Measurements from ENCODE around the gene NT5C.
"Not testable (repeated sequence)": the region's sequence is repeated elsewhere in the genome, so short reads cannot be mapped to it uniquely, and the experiment has no call there.

NT5C gene

GRCh38 chr17:75131278-75132017 lies at the start of gene NT5C:
NT5C (minus strand) TSS chr17:75131742; CDS start chr17:75131707, 35 bp downstream.
- H3K9me3 ChIP-seq (ENCODE audit: insufficient read depth, low read length): no peaks in the 10 kb centered on the region
- H3K4me3 ChIP-seq (ENCODE audit: insufficient read length, low read depth): peak within 1 kb of the TSS; percentile 76
- H3K9ac ChIP-seq (ENCODE audit: insufficient read length, low read depth): peak within 1 kb of the TSS; percentile 92
- peaks cover 48% of the 10 kb centered on the region for H3K36me3 ChIP-seq (ENCODE audit: insufficient read depth, insufficient read length, low read length)
- DNase-seq (ENCODE audit: low read depth, low spot score): peak; percentile 69
- no peaks in the 10 kb centered on the region for H3K27me3 ChIP-seq (ENCODE audit: insufficient read depth, insufficient read length)
- TF ChIP-seq SUZ12 (IDR thresholded peaks at IDR 0.05; ENCODE audit: extremely low read depth, insufficient read depth, insufficient read length) (no peak), YY1 (IDR thresholded peaks at IDR 0.05; ENCODE audit: insufficient read depth, insufficient read length) (no peak), ZNF274 (IDR thresholded peaks at IDR 0.05; ENCODE audit: low read depth, low read length) (no peak)
- H3K4me1 ChIP-seq (ENCODE audit: insufficient read depth, insufficient read length): peaks cover 12% of the 10 kb centered on the region

GRCh38 chr17:75181110-75181509 lies 49.6 kb upstream of the NT5C start:
- Histone ChIP-seq H3K27me3 (ENCODE audit: insufficient read depth, insufficient read length) (no peaks in the 10 kb centered on the region), H3K4me3 (ENCODE audit: insufficient read length, low read depth) (peak overlapping the region; percentile 98), H3K9me3 (ENCODE audit: insufficient read depth, low read length) (no peaks in the 10 kb centered on the region), H3K4me1 (ENCODE audit: insufficient read depth, insufficient read length) (peaks cover 2% of the 10 kb centered on the region), H3K36me3 (ENCODE audit: insufficient read depth, insufficient read length, low read length) (peaks cover 47% of the 10 kb centered on the region), H3K9ac (ENCODE audit: insufficient read length, low read depth) (peak overlapping the region; percentile 99)
- no peak for DNase-seq (ENCODE audit: low read depth, low spot score)
- TF ChIP-seq SUZ12 (IDR thresholded peaks at IDR 0.05; ENCODE audit: extremely low read depth, insufficient read depth, insufficient read length) (no peak), ZNF274 (IDR thresholded peaks at IDR 0.05; ENCODE audit: low read depth, low read length) (no peak), YY1 (IDR thresholded peaks at IDR 0.05; ENCODE audit: insufficient read depth, insufficient read length) (no peak)

GRCh38 chr17:75178453-75178852 lies 46.9 kb upstream of the NT5C start:
- Histone ChIP-seq H3K9me3 (ENCODE audit: insufficient read depth, low read length) (no peaks in the 10 kb centered on the region), H3K27me3 (ENCODE audit: insufficient read depth, insufficient read length) (no peaks in the 10 kb centered on the region), H3K9ac (ENCODE audit: insufficient read length, low read depth) (no peak overlapping the region), H3K36me3 (ENCODE audit: insufficient read depth, insufficient read length, low read length) (peaks cover 74% of the 10 kb centered on the region), H3K4me1 (ENCODE audit: insufficient read depth, insufficient read length) (peaks cover 3% of the 10 kb centered on the region), H3K4me3 (ENCODE audit: insufficient read length, low read depth) (no peak overlapping the region)
- TF ChIP-seq SUZ12 (IDR thresholded peaks at IDR 0.05; ENCODE audit: extremely low read depth, insufficient read depth, insufficient read length) (no peak), ZNF274 (IDR thresholded peaks at IDR 0.05; ENCODE audit: low read depth, low read length) (no peak), YY1 (IDR thresholded peaks at IDR 0.05; ENCODE audit: insufficient read depth, insufficient read length) (no peak)
- DNase-seq (ENCODE audit: low read depth, low spot score): no peak

- Histone ChIP-seq H3K36me3 (ENCODE audit: insufficient read depth, insufficient read length, low read length) (peaks cover 91% of the 10 kb centered on the region), H3K4me3 (ENCODE audit: insufficient read length, low read depth) (no peak overlapping the region), H3K9me3 (ENCODE audit: insufficient read depth, low read length) (no peaks in the 10 kb centered on the region), H3K27me3 (ENCODE audit: insufficient read depth, insufficient read length) (no peaks in the 10 kb centered on the region), H3K4me1 (ENCODE audit: insufficient read depth, insufficient read length) (peaks cover 3% of the 10 kb centered on the region), H3K9ac (ENCODE audit: insufficient read length, low read depth) (no peak overlapping the region)
- TF ChIP-seq ZNF274 (IDR thresholded peaks at IDR 0.05; ENCODE audit: low read depth, low read length): no peak
- TF ChIP-seq YY1 (IDR thresholded peaks at IDR 0.05; ENCODE audit: insufficient read depth, insufficient read length): no peak
- no peak for TF ChIP-seq SUZ12 (IDR thresholded peaks at IDR 0.05; ENCODE audit: extremely low read depth, insufficient read depth, insufficient read length)
- DNase-seq (ENCODE audit: low read depth, low spot score): no peak
Measured at GRCh38 chr17:75176625-75177024, 45.1 kb upstream of the NT5C start.

GRCh38 chr17:75174996-75175395 lies 43.5 kb upstream of the NT5C start:
- no peak overlapping the region for H3K9ac ChIP-seq (ENCODE audit: insufficient read length, low read depth)
- H3K9me3 ChIP-seq (ENCODE audit: insufficient read depth, low read length): no peaks in the 10 kb centered on the region
- DNase-seq (ENCODE audit: low read depth, low spot score): no peak
- no peak overlapping the region for H3K4me3 ChIP-seq (ENCODE audit: insufficient read length, low read depth)
- H3K4me1 ChIP-seq (ENCODE audit: insufficient read depth, insufficient read length): peaks cover 3% of the 10 kb centered on the region
- H3K36me3 ChIP-seq (ENCODE audit: insufficient read depth, insufficient read length, low read length): peaks cover 96% of the 10 kb centered on the region
- no peak for TF ChIP-seq ZNF274 (IDR thresholded peaks at IDR 0.05; ENCODE audit: low read depth, low read length)
- no peak for TF ChIP-seq SUZ12 (IDR thresholded peaks at IDR 0.05; ENCODE audit: extremely low read depth, insufficient read depth, insufficient read length)
- TF ChIP-seq YY1 (IDR thresholded peaks at IDR 0.05; ENCODE audit: insufficient read depth, insufficient read length): no peak
- no peaks in the 10 kb centered on the region for H3K27me3 ChIP-seq (ENCODE audit: insufficient read depth, insufficient read length)

- DNase-seq (ENCODE audit: low read depth, low spot score): no peak
- Histone ChIP-seq H3K4me3 (ENCODE audit: insufficient read length, low read depth) (no peak overlapping the region), H3K9ac (ENCODE audit: insufficient read length, low read depth) (no peak overlapping the region), H3K27me3 (ENCODE audit: insufficient read depth, insufficient read length) (no peaks in the 10 kb centered on the region), H3K9me3 (ENCODE audit: insufficient read depth, low read length) (no peaks in the 10 kb centered on the region), H3K4me1 (ENCODE audit: insufficient read depth, insufficient read length) (peaks cover 2% of the 10 kb centered on the region), H3K36me3 (ENCODE audit: insufficient read depth, insufficient read length, low read length) (peaks cover 90% of the 10 kb centered on the region)
- TF ChIP-seq YY1 (IDR thresholded peaks at IDR 0.05; ENCODE audit: insufficient read depth, insufficient read length) (no peak), ZNF274 (IDR thresholded peaks at IDR 0.05; ENCODE audit: low read depth, low read length) (no peak), SUZ12 (IDR thresholded peaks at IDR 0.05; ENCODE audit: extremely low read depth, insufficient read depth, insufficient read length) (no peak)
Measured at GRCh38 chr17:75173526-75173925, 42.0 kb upstream of the NT5C start.

GRCh38 chr17:75168998-75169397 lies 37.5 kb upstream of the NT5C start:
- Histone ChIP-seq H3K4me1 (ENCODE audit: insufficient read depth, insufficient read length) (no peaks in the 10 kb centered on the region), H3K27me3 (ENCODE audit: insufficient read depth, insufficient read length) (no peaks in the 10 kb centered on the region), H3K9ac (ENCODE audit: insufficient read length, low read depth) (no peak overlapping the region), H3K36me3 (ENCODE audit: insufficient read depth, insufficient read length, low read length) (peaks cover 72% of the 10 kb centered on the region), H3K9me3 (ENCODE audit: insufficient read depth, low read length) (no peaks in the 10 kb centered on the region), H3K4me3 (ENCODE audit: insufficient read length, low read depth) (no peak overlapping the region)
- no peak for DNase-seq (ENCODE audit: low read depth, low spot score)
- TF ChIP-seq YY1 (IDR thresholded peaks at IDR 0.05; ENCODE audit: insufficient read depth, insufficient read length) (no peak), ZNF274 (IDR thresholded peaks at IDR 0.05; ENCODE audit: low read depth, low read length) (no peak)

- H3K9ac ChIP-seq (ENCODE audit: insufficient read length, low read depth); H3K9me3 ChIP-seq (ENCODE audit: insufficient read depth, low read length); H3K4me1 ChIP-seq (ENCODE audit: insufficient read depth, insufficient read length); H3K27me3 ChIP-seq (ENCODE audit: insufficient read depth, insufficient read length); DNase-seq (ENCODE audit: low read depth, low spot score); H3K4me3 ChIP-seq (ENCODE audit: insufficient read length, low read depth): not testable (repeated sequence)
- H3K36me3 ChIP-seq (ENCODE audit: insufficient read depth, insufficient read length, low read length): peaks cover 43% of the 10 kb centered on the region
Measured at GRCh38 chr17:75164606-75165005, 33.1 kb upstream of the NT5C start.

All from NT2/D1 (cell line).